NOMO-1 treated with dmso at 0.1 percent for 144 hours (cell line): ENCODE results near the gene GBF1.

Experiments used
- DNase-seq: peaks from one replicate; lab custom pipeline; 2025; ENCODE audit not compliant: unreplicated experiment; lab: John Stamatoyannopoulos, UW

The GBF1 gene

GRCh38 chr10:102421507-102421756 lies 176.1 kb downstream of the GBF1 start:
- no peak for DNase-seq

GRCh38 chr10:102421757-102422512 lies 176.6 kb downstream of the GBF1 start:
- DNase-seq: no peak

- peak; percentile 49 for DNase-seq
Observed at GRCh38 chr10:102422545-102423129, 177.3 kb downstream of the GBF1 start.

GRCh38 chr10:102423372-102423968 lies 178.1 kb downstream of the GBF1 start:
- no peak for DNase-seq

GRCh38 chr10:102424145-102424544 lies 178.8 kb downstream of the GBF1 start:
- DNase-seq: no peak

DNA sequence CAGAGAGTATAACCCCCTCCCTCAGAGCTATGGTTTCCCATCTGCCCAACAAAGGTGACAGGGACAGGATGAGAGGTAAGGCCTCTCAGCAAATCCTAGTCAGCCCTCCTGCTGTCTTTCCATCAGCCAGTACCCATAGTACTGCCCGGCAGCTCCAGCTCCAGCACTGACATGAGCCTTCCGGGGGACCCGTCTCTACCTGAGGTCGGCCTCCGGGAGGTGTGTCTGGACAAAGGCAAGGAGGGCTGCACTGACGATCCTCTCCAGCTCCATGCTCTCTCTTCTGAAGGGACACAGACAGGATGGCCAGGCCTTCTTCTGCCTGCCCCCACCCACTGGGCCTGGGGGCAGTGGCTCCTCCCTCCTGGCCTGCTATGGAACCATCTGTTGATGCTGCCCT lies 179.6 kb downstream of the GBF1 start:
- no peak for DNase-seq

DNA sequence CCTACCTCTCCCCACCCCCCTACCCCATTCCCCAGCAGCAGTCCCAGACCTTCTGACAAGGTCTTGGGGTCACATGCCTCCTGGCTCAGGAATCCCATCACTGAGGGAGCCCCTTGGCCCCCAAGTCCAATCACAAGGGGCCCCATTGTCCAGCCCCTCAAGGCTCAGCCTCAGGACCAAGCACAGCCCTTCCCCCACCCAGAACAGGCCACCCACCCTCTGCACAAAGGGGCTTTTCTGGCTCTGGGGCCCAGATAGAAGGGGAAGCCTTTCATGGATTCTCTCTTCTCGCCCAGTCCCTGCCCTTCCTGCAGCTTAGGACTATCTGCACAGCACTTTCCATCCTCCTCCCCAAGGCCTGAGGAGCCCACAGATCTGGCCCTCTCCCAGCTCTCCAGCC lies 180.1 kb downstream of the GBF1 start:
- no peak for DNase-seq

- DNase-seq: no peak
Observed at GRCh38 chr10:102426803-102427287, 181.5 kb downstream of the GBF1 start.

DNA sequence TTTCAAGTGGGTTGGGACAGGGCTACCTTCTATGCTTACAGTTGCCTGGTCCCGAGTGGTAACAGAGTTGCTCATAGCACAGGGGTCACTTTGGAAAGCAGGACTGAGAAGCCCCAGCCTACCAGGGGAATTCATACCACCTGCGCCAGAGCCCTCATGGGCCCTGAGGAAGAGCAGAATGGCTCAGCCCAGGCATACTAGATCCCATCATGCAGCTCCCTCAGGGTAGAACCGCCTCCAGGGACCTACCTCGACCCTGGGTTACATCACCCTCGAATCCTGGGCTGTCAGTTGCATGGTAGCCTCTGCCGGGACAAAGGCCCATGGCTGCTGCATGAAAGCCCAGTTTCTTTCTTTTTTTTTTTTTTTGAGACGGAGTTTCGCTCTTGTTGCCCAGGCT lies 184.1 kb downstream of the GBF1 start:
- no peak for DNase-seq

GRCh38 chr10:102431452-102432124 lies 186.3 kb downstream of the GBF1 start:
- DNase-seq: no peak
